ENCODE data around the gene SRPK2.

SRPK2 gene

GRCh38 chr7:105387508-105388355 lies 989 bp downstream of the SRPK2 start:
- ChIA-PET POLR2A (interaction anchor here (1.1 kb wide), 2 partner anchors 10 to 404 kb away, joined by 3 to 4 read pairs; no protein-coding TSS in a partner anchor), CTCF (interaction anchor here (0.7 kb wide), 1 partner anchor 42 kb away, joined by 3 read pairs; no protein-coding TSS in a partner anchor)
- H3K36me3 ChIP-seq (ENCODE audit: control insufficient read depth in 2 of 2, insufficient read depth in 1 of 2, low read length in 2 of 2): peaks cover 6% of the 10 kb centered on the region in 2 experiments
- H3K4me3 ChIP-seq (ENCODE audit: low read depth, low read length): peak overlapping the region; percentile 86
- H3K9me3 ChIP-seq (ENCODE audit: control insufficient read depth, insufficient read depth, low read depth, low read length): no peaks in the 10 kb centered on the region
- H3K4me1 ChIP-seq (ENCODE audit: control insufficient read depth, insufficient read depth, low read length): no peaks in the 10 kb centered on the region
- peak overlapping the region; percentile 85 for H3K27ac ChIP-seq (ENCODE audit: extremely low read depth, low read depth, low read length)
- peak; percentile 45; the same call in 1 of the 2 replicates for TF ChIP-seq PATZ1 (tag by site-specific recombination; IDR thresholded peaks at IDR 0.05)
- TF ChIP-seq PRDM10 (tag by site-specific recombination; IDR thresholded peaks at IDR 0.05): 0 out of 2 replicates have a peak, but pooled peaks have one; percentile 27
- TF ChIP-seq ZBTB20 (tag by site-specific recombination; IDR thresholded peaks at IDR 0.05): peak; percentile 63
- peak; percentile 61; the same call in 1 of the 2 replicates for TF ChIP-seq CTCF (tag by site-specific recombination; IDR thresholded peaks at IDR 0.05)
- TF ChIP-seq ZNF792 (tag by site-specific recombination; IDR thresholded peaks at IDR 0.05): no peak
- TF ChIP-seq ZNF639 (tag by site-specific recombination; IDR thresholded peaks at IDR 0.05): no peak
- TF ChIP-seq ZNF174 (tag by site-specific recombination; IDR thresholded peaks at IDR 0.05): no peak
- TF ChIP-seq ZNF398 (tag by site-specific recombination; IDR thresholded peaks at IDR 0.05): peak; percentile 93
- no peak for TF ChIP-seq OVOL3 (tag by site-specific recombination; IDR thresholded peaks at IDR 0.05)
- peak; percentile 86 for TF ChIP-seq KLF16 (tag by site-specific recombination; IDR thresholded peaks at IDR 0.05)
- 0 out of 2 replicates have a peak, but pooled peaks have one; percentile 36 for TF ChIP-seq IKZF3 (tag by site-specific recombination; IDR thresholded peaks at IDR 0.05)
- TF ChIP-seq ZNF248 (tag by site-specific recombination; IDR thresholded peaks at IDR 0.05): no peak
- TF ChIP-seq ZFHX2 (tag by site-specific recombination; conservative IDR thresholded peaks at IDR 0.05): peak; percentile 84
- no peak for TF ChIP-seq ZNF596 (tag by site-specific recombination; IDR thresholded peaks at IDR 0.05)
- no peak for TF ChIP-seq ZSCAN18 (tag by site-specific recombination; IDR thresholded peaks at IDR 0.05)
- 0 out of 2 replicates have a peak, but pooled peaks have one; percentile 40 for TF ChIP-seq ZNF610 (tag by site-specific recombination; IDR thresholded peaks at IDR 0.05; ENCODE audit: borderline replicate concordance)
- peak; percentile 79 for TF ChIP-seq EGR2 (tag by site-specific recombination; IDR thresholded peaks at IDR 0.05; ENCODE audit: low read depth)
- peak; percentile 59; the same call in 1 of the 2 replicates for TF ChIP-seq BCL6B (tag by site-specific recombination; IDR thresholded peaks at IDR 0.05)
- no peak for TF ChIP-seq ZNF558 (tag by site-specific recombination; IDR thresholded peaks at IDR 0.05)
- no peak for TF ChIP-seq ZBTB44 (tag by site-specific recombination; IDR thresholded peaks at IDR 0.05)

All from HEK293 (cell line).